HEK293T (cell line): ENCODE results near the gene YWHAH.
A peak's percentile ranks its signal among the peaks of the same experiment; 100 is the strongest.

Experiments used
- CTCF ChIA-PET: fragments of 350-600 bp; formaldehyde crosslinking; extraction: SDS; loops from one replicate; lab custom pipeline; 2021; ENCODE audit warnings: antibody characterized with exemption, inconsistent platforms; lab: Yijun Ruan, JAX
- POLR2A ChIA-PET: fragments of 350-600 bp; formaldehyde crosslinking; extraction: SDS; loops from one replicate; lab custom pipeline; 2020; ENCODE audit warnings: antibody characterized with exemption, inconsistent platforms; lab: Yijun Ruan, JAX
- DNase-seq: peaks from one replicate; pipeline ENCODE4 v3.0.0; 2012; ENCODE audit warnings: mixed read lengths; ENCODE audit errors: extremely low spot score
- ARNT ChIP-seq: fragments of 450-650 bp; IDR thresholded peaks from 2 replicates; pipeline ENCODE4 v1.6.1; 2017; ENCODE audit warnings: mild to moderate bottlenecking
- BHLHE40 ChIP-seq: fragments of 450-650 bp; IDR thresholded peaks from 2 replicates; pipeline ENCODE4 v1.6.1; 2016; ENCODE audit warnings: mild to moderate bottlenecking, moderate library complexity, borderline replicate concordance
- CTBP1 ChIP-seq: fragments of 450-650 bp; IDR thresholded peaks from 2 replicates; pipeline ENCODE4 v1.6.1; 2016; ENCODE audit warnings: borderline replicate concordance
- ELF4 ChIP-seq: fragments of 450-650 bp; IDR thresholded peaks from 2 replicates; pipeline ENCODE4 v1.6.1; 2017; ENCODE audit warnings: antibody characterized with exemption
- FOXA1 ChIP-seq: fragments of 450-650 bp; IDR thresholded peaks from 2 replicates; pipeline ENCODE4 v1.6.1; 2016; ENCODE audit warnings: mild to moderate bottlenecking
- FOXK2 ChIP-seq: fragments of 450-650 bp; IDR thresholded peaks from 2 replicates; pipeline ENCODE4 v1.6.1; 2016; ENCODE audit warnings: mild to moderate bottlenecking
- FOXM1 ChIP-seq: fragments of 450-650 bp; IDR thresholded peaks from 2 replicates; pipeline ENCODE4 v1.6.1; 2017; ENCODE audit warnings: mild to moderate bottlenecking, borderline replicate concordance
- HDGF ChIP-seq: fragments of 450-650 bp; IDR thresholded peaks from 2 replicates; pipeline ENCODE4 v1.6.1; 2017; ENCODE audit warnings: antibody characterized with exemption, borderline replicate concordance
- L3MBTL2 ChIP-seq: fragments of 450-650 bp; conservative IDR thresholded peaks from 2 replicates; pipeline ENCODE4 v1.6.1; 2016; ENCODE audit warnings: mild to moderate bottlenecking
- LEF1 ChIP-seq: fragments of 450-650 bp; IDR thresholded peaks from 2 replicates; pipeline ENCODE4 v1.6.1; 2017; ENCODE audit warnings: mild to moderate bottlenecking, borderline replicate concordance
- NFRKB ChIP-seq: fragments of 450-650 bp; IDR thresholded peaks from 2 replicates; pipeline ENCODE4 v1.6.1; 2016; ENCODE audit warnings: mild to moderate bottlenecking, moderate library complexity
- SP1 ChIP-seq: fragments of 450-650 bp; IDR thresholded peaks from 2 replicates; pipeline ENCODE4 v1.6.1; 2017
- SUZ12 ChIP-seq: fragments of 450-650 bp; IDR thresholded peaks from 2 replicates; pipeline ENCODE4 v1.6.1; 2016; ENCODE audit warnings: mild to moderate bottlenecking
- TARDBP ChIP-seq: fragments of 450-650 bp; IDR thresholded peaks from 2 replicates; pipeline ENCODE4 v1.6.1; 2016
- ZNF384 ChIP-seq: fragments of 450-650 bp; IDR thresholded peaks from 2 replicates; pipeline ENCODE4 v1.6.1; 2016
- TF ChIP-seq, protein P1 (sequence below): fragments of 450-650 bp; IDR thresholded peaks from 2 replicates; pipeline ENCODE4 v1.6.1; 2016

YWHAH gene

DNA sequence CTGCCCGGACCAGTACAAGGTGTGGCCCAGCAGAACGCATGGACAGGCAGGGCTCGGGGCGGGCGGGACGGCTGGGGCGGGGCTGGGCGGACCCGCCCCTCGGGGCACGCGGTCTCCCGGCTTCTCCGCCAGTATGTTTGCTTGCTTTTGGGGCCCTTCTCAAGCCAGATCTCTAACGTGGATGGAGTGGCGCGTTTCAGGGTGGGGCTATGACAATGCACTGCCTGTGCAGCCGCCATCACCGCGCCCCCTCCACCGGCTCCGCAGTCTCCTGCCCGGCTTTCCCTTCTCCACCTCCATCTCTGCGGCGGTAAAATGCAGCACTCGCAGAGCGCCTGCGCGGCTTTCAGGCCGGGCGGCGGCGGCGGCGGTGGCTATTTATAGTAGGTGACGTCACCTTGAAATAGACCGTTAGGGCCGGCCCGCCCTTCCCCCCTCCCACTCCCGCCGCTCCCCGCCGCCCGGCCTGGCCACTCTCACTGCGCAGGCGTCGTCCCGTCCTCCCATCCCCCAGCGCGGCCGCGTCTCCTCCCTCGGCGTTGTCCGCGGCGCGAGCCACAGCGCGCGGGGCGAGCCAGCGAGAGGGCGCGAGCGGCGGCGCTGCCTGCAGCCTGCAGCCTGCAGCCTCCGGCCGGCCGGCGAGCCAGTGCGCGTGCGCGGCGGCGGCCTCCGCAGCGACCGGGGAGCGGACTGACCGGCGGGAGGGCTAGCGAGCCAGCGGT, at the start of gene YWHAH:
TSS of gene YWHAH (plus strand) at position 558 of the 722 bp plus-strand sequence. CDS start 199 bp downstream, outside the sequence.
- CTCF ChIA-PET: no interaction called here
- TF ChIP-seq LEF1 (0 out of 2 replicates have a peak, but pooled peaks have one; percentile 30), NFRKB (no peak), SUZ12 (no peak), ARNT (peak; percentile 76), BHLHE40 (no peak), FOXK2 (no peak), FOXM1 (peak; percentile 77; the same call in 1 of the 2 replicates), FOXA1 (no peak), CTBP1 (no peak), SP1 (no peak), ZNF384 (no peak), HDGF (no peak), ELF4 (no peak), L3MBTL2 (peak; percentile 94)
- TF ChIP-seq, protein P1, sequence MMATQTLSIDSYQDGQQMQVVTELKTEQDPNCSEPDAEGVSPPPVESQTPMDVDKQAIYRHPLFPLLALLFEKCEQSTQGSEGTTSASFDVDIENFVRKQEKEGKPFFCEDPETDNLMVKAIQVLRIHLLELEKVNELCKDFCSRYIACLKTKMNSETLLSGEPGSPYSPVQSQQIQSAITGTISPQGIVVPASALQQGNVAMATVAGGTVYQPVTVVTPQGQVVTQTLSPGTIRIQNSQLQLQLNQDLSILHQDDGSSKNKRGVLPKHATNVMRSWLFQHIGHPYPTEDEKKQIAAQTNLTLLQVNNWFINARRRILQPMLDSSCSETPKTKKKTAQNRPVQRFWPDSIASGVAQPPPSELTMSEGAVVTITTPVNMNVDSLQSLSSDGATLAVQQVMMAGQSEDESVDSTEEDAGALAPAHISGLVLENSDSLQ: no peak
- peak; percentile 99 for DNase-seq
- POLR2A ChIA-PET: interaction anchor here (1.5 to 6.5 kb wide), 3 partner anchors 11 to 267 kb away, joined by 4 to 33 read pairs (median 9); partner anchors contain the start of gene DEPDC5

DNA sequence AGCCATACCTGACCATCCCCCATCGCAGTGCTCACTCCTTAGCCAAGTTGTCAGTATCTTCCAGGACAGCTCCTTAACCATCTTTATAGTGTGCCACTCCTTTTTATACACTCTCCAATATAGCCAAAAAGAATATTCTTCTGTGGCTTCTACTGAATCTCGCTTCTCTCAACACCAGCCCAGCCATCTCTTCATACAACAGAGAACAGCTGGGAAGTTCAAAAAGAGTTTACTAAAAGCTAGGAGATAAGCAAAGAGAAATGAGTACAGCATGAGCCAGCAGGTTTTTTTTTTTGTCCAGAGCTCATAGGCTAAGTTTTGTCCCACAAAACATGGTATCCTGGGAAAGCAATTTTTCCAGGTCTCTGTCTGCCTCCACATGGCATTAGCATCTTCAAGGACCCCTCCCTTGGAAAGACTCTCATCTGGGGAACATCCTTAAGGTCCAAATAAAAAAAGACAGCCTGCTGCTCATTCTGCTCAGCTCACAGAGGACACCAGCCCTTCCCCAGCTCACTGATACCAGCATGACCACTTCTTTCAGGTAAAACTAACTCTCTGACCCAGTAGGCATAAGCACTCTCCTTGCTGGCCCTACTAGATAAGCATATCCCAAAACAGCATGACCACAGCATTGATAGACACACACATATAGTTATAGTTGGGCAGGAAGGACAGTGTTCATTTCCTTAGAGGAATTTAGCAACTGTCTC, 48.8 kb upstream of the YWHAH start:
- ChIA-PET CTCF (no interaction called here), POLR2A (no interaction called here)
- DNase-seq: no peak
- no peak for TF ChIP-seq ELF4
- no peak for TF ChIP-seq NFRKB
- no peak for TF ChIP-seq ZNF384
- TF ChIP-seq, protein P1: no peak
- TF ChIP-seq ARNT: no peak
- TF ChIP-seq CTBP1: no peak
- no peak for TF ChIP-seq FOXA1
- no peak for TF ChIP-seq LEF1
- TF ChIP-seq FOXK2: no peak
- TF ChIP-seq FOXM1: no peak
- TF ChIP-seq HDGF: no peak
- TF ChIP-seq L3MBTL2: no peak
- TF ChIP-seq BHLHE40: no peak
- no peak for TF ChIP-seq SUZ12
- TF ChIP-seq TARDBP: no peak
- TF ChIP-seq SP1: no peak

GRCh38 chr22:31896472-31896871, 47.9 kb upstream of the YWHAH start:
- no peak for DNase-seq
- ChIA-PET POLR2A (interaction anchor here (0.5 kb wide), 1 partner anchor 49 kb away, joined by 3 read pairs; no protein-coding TSS in a partner anchor), CTCF (no interaction called here)
- TF ChIP-seq FOXK2 (no peak), FOXA1 (no peak), TARDBP (no peak), BHLHE40 (no peak), SP1 (no peak), NFRKB (no peak), SUZ12 (no peak), HDGF (no peak), FOXM1 (no peak), ARNT (no peak), CTBP1 (no peak), ELF4 (no peak), LEF1 (no peak), ZNF384 (no peak), L3MBTL2 (no peak)
- TF ChIP-seq, protein P1: no peak

DNA sequence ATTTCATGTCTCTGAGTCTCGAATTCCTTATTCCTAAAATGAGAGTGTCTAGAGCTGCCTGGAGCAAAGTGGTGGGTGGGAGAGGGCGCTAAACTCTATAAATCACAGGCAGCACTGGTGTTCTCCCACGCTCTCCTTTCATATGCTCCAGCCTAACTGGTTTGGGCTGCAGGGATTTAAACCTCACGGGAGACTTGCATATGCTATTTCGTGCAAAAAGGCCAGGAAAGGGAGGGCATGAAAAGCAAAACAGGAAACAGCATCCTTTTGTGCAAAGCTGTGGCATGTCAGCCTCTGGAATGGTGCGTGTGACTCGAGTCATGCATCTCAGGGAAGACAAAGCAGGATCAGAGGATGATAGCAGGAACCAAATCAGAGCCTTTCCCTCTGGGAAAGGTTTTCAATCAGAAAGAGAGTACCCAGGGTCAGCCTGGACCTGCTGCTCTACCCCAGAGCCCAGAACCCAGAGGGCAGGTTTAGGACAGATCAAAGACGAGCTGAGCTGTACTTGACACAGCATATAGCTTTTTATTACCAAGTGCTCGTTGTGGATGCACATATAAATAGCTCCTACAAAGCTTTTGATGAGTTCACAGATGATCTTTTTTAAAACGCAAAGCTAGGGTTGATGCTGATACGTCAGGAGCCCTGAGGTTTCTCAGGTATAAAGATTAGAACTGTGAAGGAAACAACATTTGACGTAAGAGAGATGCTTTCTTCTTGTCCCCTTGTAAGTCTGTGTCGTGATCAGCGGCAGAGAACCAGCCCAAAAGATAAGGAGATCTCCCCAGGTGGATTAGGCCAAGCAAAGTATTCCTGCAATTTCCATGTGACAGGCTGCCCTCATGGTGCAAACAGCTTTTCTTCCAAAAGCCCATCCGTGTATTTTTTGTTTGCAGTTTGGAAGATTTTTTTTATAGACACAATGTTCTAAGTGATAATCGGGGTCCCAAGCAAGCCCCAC, 46.2 kb upstream of the YWHAH start:
- DNase-seq: no peak
- CTCF ChIA-PET: no interaction called here
- POLR2A ChIA-PET: no interaction called here
- TF ChIP-seq SP1: no peak
- TF ChIP-seq ZNF384: no peak
- TF ChIP-seq LEF1: no peak
- no peak for TF ChIP-seq HDGF
- no peak for TF ChIP-seq FOXA1
- TF ChIP-seq SUZ12: no peak
- no peak for TF ChIP-seq ELF4
- TF ChIP-seq CTBP1: no peak
- TF ChIP-seq, protein P1: no peak
- TF ChIP-seq ARNT: no peak
- TF ChIP-seq BHLHE40: no peak
- no peak for TF ChIP-seq L3MBTL2
- no peak for TF ChIP-seq NFRKB
- no peak for TF ChIP-seq TARDBP
